GM21825 (cell line): ENCODE results near the gene TMEM178B.
"Not testable (repeated sequence)": the region's sequence is repeated elsewhere in the genome, so short reads cannot be mapped to it uniquely, and the experiment has no call there.

Experiments used
- ATAC-seq: cut with Tn5 transposase; IDR thresholded peaks from one replicate; pipeline ENCODE4 v1.9.1; 2021; ENCODE audit warnings: mild to moderate bottlenecking, moderate library complexity; ENCODE audit not compliant: unreplicated experiment

Gene TMEM178B

GRCh38 chr7:141073641-141074161 lies at the start of gene TMEM178B:
Gene TMEM178B, plus strand, starts transcription at chr7:141074064.
- ATAC-seq, result no peak

GRCh38 chr7:141024668-141025067 lies 49.2 kb upstream of the TMEM178B start:
- ATAC-seq, result no peak

- ATAC-seq, result no peak
These were observed 46.8 kb upstream of the TMEM178B start for GRCh38 chr7:141027043-141027442.

- ATAC-seq, result no peak
These were observed 45.1 kb upstream of the TMEM178B start for GRCh38 chr7:141028767-141029166.

GRCh38 chr7:141032539-141033323 lies 41.1 kb upstream of the TMEM178B start:
- ATAC-seq, result not testable (repeated sequence)

- not testable (repeated sequence) for ATAC-seq
These were observed 35.8 kb upstream of the TMEM178B start for GRCh38 chr7:141038100-141038499.

- ATAC-seq, result no peak
These were observed 34.5 kb upstream of the TMEM178B start for GRCh38 chr7:141039376-141039775.

GRCh38 chr7:141042222-141043193 lies 31.4 kb upstream of the TMEM178B start:
- ATAC-seq, result no peak

GRCh38 chr7:141043616-141044015 lies 30.2 kb upstream of the TMEM178B start:
- ATAC-seq, result no peak

- ATAC-seq, result no peak
These were observed 28.6 kb upstream of the TMEM178B start for GRCh38 chr7:141045126-141045841.

GRCh38 chr7:141045842-141046620 lies 27.8 kb upstream of the TMEM178B start:
- ATAC-seq, result no peak

- ATAC-seq, result no peak
These were observed 20.2 kb upstream of the TMEM178B start for GRCh38 chr7:141053626-141054025.

- no peak for ATAC-seq
These were observed 18.7 kb upstream of the TMEM178B start for GRCh38 chr7:141055146-141055545.

GRCh38 chr7:141057788-141058187 lies 16.1 kb upstream of the TMEM178B start:
- no peak for ATAC-seq

- not testable (repeated sequence) for ATAC-seq
These were observed 6.0 kb upstream of the TMEM178B start for GRCh38 chr7:141067856-141068255.

- ATAC-seq, result no peak
These were observed 2.5 kb upstream of the TMEM178B start for GRCh38 chr7:141071260-141071854.

- no peak for ATAC-seq
These were observed 1.9 kb upstream of the TMEM178B start for GRCh38 chr7:141071855-141072547.

- ATAC-seq, result no peak
These were observed 1.2 kb upstream of the TMEM178B start for GRCh38 chr7:141072548-141073172.
